ENCODE results near the gene PCBP3.

- no peak for TF ChIP-seq SUZ12 (IDR thresholded peaks at IDR 0.05; ENCODE audit: extremely low read depth, insufficient read depth, insufficient read length)
- TF ChIP-seq YY1 (IDR thresholded peaks at IDR 0.05; ENCODE audit: insufficient read depth, insufficient read length), result no peak
- TF ChIP-seq ZNF274 (IDR thresholded peaks at IDR 0.05; ENCODE audit: low read depth, low read length), result no peak
These were observed 226.9 kb downstream of the PCBP3 start for GRCh38 chr21:45870421-45870820.
